Ovary (tissue), 3 donors: ENCODE measurements around the gene RIC8B.

Experiments
- CTCF ChIP-seq, 3 donors: fragments of 450-650 bp in 2 of 3; fragments of 200-600 bp in 1 of 3; IDR thresholded peaks; one replicate each; pipeline versions ENCODE4 v1.5.1 to v1.8.0; 2016 to 2022; ENCODE audit warnings: antibody characterized with exemption in 3 of 3, mild to moderate bottlenecking in 1 of 3
- EP300 ChIP-seq: sonication (generic); formaldehyde crosslinking; IDR thresholded peaks from one replicate; pipeline ENCODE4 v1.6.1; 2017; ENCODE audit warnings: antibody characterized with exemption
- POLR2A ChIP-seq: fragments of 450-650 bp; IDR thresholded peaks from one replicate; pipeline ENCODE4 v1.6.1; 2017; ENCODE audit warnings: antibody characterized with exemption, mild to moderate bottlenecking, moderate library complexity
- donor health status: DM: no; HTN: no; CAD: no.

GRCh38 chr12:106831699-106832098 lies 57.2 kb downstream of the RIC8B start:
- TF ChIP-seq CTCF (IDR thresholded peaks at IDR 0.05), result no peak
- TF ChIP-seq EP300, result no peak
- no peak for TF ChIP-seq POLR2A
